Body of pancreas (tissue), 4 donors: ENCODE results near the gene PLCB1.

Experiments
- CTCF ChIP-seq, 7 experiments: fragments of 450-650 bp in 4 of 7; fragments of 200-600 bp in 3 of 7; sonication (generic) in 3 of 7; IDR thresholded peaks; one replicate each; pipeline ENCODE4 v1.5.1; 2016 to 2019; ENCODE audit warnings: antibody characterized with exemption in 7 of 7
- POLR2A ChIP-seq, 3 donors: fragments of 450-650 bp; IDR thresholded peaks; one replicate each; pipeline ENCODE4 v1.6.1; 2016; ENCODE audit warnings: antibody characterized with exemption in 3 of 3, mild to moderate bottlenecking in 2 of 3

- TF ChIP-seq CTCF (IDR thresholded peaks at IDR 0.05) (no peak), POLR2A (IDR thresholded peaks at IDR 0.05) (no peak)
These were observed 232.1 kb downstream of the PLCB1 start for GRCh38 chr20:8363970-8364733.
